ENCODE results near the gene PRKACG. TPM values are rescaled to one million over a fixed set of nuclear protein-coding genes. Genes with fewer than 3 reads are reported as not detected.
A peak's percentile ranks its signal among the peaks of the same experiment; 100 is the strongest.

The PRKACG gene
- total RNA-seq, 2 donors from 2014 or later: not detected

DNA sequence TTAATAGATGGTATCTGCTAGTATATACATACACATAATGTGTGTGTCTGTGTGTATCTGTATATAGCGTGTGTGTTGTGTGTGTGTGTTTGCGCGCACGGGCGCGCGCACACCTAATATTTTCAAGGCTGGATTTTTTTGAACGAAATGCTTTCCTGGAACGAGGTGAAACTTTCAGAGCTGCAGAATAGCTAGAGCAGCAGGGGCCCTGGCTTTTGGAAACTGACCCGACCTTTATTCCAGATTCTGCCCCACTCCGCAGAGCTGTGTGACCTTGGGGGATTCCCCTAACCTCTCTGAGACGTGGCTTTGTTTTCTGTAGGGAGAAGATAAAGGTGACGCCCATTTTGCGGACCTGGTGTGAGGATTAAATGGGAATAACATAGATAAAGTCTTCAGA lies 22.4 kb upstream of the PRKACG start:
- peak; percentile 43 to 46 for ATAC-seq
- no peaks in the 10 kb centered on the region for H3K36me3 Mint-ChIP-seq
- H3K27me3 Mint-ChIP-seq: no peaks in the 10 kb centered on the region
- no peaks in the 10 kb centered on the region for H3K9me3 Mint-ChIP-seq
- peak overlapping the region; percentile 73 to 95 for H3K27ac Mint-ChIP-seq
- peak overlapping the region; percentile 99 for H3K4me3 Mint-ChIP-seq
- H3K4me1 Mint-ChIP-seq (ENCODE audit: low read depth in 2 of 2): peaks cover 14 to 15% of the 10 kb centered on the region in 2 donors
- no peak for DNase-seq (ENCODE audit: low spot score)

DNA sequence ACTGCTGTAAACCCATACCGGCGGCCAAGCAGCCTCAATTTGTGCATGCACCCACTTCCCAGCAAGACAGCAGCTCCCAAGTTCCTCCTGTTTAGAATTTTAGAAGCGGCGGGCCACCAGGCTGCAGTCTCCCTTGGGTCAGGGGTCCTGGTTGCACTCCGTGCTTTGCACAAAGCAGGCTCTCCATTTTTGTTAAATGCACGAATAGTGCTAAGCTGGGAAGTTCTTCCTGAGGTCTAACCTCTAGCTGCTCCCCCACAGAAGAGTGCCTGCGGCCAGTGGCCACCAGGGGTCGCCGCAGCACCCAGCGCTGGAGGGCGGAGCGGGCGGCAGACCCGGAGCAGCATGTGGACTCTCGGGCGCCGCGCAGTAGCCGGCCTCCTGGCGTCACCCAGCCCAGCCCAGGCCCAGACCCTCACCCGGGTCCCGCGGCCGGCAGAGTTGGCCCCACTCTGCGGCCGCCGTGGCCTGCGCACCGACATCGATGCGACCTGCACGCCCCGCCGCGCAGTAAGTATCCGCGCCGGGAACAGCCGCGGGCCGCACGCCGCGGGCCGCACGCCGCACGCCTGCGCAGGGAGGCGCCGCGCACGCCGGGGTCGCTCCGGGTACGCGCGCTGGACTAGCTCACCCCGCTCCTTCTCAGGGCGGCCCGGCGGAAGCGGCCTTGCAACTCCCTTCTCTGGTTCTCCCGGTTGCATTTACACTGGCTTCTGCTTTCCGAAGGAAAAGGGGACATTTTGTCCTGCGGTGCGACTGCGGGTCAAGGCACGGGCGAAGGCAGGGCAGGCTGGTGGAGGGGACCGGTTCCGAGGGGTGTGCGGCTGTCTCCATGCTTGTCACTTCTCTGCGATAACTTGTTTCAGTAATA lies 21.8 kb upstream of the PRKACG start, which contains the start of gene FXN:
FXN (plus strand) TSS at position 315 of the 871 bp plus-strand sequence; CDS start at position 346, 31 bp downstream.
- no peaks in the 10 kb centered on the region for H3K36me3 Mint-ChIP-seq
- no peaks in the 10 kb centered on the region for H3K9me3 Mint-ChIP-seq
- peaks cover 11 to 14% of the 10 kb centered on the region in 2 donors for H3K4me1 Mint-ChIP-seq (ENCODE audit: low read depth in 2 of 2)
- ATAC-seq (peak; percentile 95 to 96), DNase-seq (ENCODE audit: low spot score) (peak; percentile 89)
- peak within 1 kb of the TSS; percentile 99 for H3K4me3 Mint-ChIP-seq
- H3K27ac Mint-ChIP-seq: peak within 1 kb of the TSS; percentile 73 to 95
- H3K27me3 Mint-ChIP-seq: no peaks in the 10 kb centered on the region

DNA sequence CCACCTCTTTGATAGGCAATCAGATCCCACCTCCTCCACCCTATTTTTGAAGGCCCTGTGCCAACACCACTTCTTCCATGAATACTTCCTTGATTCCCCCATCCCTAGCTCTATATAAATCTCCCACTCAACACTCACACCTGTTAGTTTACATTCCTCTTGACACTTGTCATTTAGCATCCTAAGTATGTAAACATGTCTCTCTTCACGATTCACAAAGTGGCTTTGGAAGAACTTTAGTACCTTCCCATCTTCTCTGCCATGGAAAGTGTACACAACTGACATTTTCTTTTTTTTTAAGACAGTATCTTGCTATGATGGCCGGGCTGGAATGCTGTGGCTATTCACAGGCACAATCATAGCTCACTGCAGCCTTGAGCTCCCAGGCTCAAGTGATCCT lies 20.2 kb upstream of the PRKACG start:
- Mint-ChIP-seq H3K4me1 (ENCODE audit: low read depth in 2 of 2) (peaks cover 22 to 24% of the 10 kb centered on the region in 2 donors), H3K27me3 (no peaks in the 10 kb centered on the region), H3K9me3 (no peaks in the 10 kb centered on the region), H3K4me3 (no peak overlapping the region), H3K36me3 (no peaks in the 10 kb centered on the region), H3K27ac (no peak overlapping the region)
- ATAC-seq (no peak), DNase-seq (ENCODE audit: low spot score) (no peak)

DNA sequence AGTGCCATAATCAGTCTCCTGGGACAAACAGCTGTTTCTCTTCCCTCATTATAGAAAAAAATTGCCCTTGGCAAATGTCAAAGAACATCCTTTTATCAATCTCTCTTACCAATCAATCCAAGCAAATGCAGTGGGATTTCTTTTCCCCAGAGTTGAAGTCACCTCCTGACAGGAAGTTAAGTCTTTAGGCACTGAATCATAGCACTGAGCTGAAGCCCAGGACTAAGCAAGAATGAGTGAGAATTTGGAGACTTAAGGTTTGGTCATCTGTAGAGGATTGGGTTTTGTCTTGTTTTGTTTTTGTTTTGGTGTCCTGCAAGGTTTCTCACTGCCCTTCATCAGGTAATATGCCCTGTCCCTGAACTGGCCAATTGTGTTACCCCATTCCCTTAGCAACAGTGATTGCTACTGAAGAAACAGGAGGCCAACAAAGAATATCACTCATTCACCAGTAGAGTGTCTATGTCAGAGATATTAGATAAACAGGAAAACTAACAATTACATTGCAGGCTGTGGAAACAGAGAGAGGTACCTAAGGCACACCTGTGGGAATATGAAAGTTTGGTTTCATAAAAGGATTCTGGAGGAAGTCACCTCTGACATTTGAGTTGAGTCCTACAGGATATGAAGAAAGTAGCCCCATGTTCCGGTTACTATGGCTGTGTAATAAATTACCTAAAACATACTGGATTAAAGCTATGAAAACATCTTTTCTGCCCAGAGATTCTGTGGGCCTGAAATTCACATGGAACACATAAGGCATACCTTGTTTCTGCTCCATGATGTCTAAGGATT lies 17.1 kb upstream of the PRKACG start:
- no peak for DNase-seq (ENCODE audit: low spot score)
- Mint-ChIP-seq H3K36me3 (no peaks in the 10 kb centered on the region), H3K9me3 (no peaks in the 10 kb centered on the region), H3K27me3 (no peaks in the 10 kb centered on the region), H3K4me3 (no peak overlapping the region), H3K27ac (no peak overlapping the region), H3K4me1 (ENCODE audit: low read depth in 2 of 2) (peaks cover 26 to 27% of the 10 kb centered on the region in 2 donors)
- no peak for ATAC-seq

DNA sequence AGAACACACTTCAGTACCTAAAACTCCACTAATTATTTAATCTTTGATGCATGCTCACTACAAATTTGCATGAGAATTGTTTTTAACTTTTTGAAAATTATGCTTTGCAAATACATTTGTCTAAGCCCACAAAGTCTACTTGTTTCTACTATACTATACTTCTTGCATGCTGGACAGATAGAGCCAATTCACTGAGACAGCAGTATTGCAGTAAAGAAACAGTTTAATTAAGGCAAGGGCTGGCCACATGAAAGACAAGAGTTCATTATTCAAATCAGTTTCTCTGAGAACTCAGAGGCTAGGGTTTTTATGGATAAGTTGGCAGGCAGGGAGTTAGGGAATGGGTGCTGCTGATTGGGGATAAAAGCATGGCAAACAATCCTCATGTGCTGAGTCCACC lies 15.6 kb upstream of the PRKACG start:
- Mint-ChIP-seq H3K4me3 (no peak overlapping the region), H3K9me3 (no peaks in the 10 kb centered on the region), H3K4me1 (ENCODE audit: low read depth in 2 of 2) (peaks cover 24 to 25% of the 10 kb centered on the region in 2 donors), H3K27me3 (no peaks in the 10 kb centered on the region), H3K27ac (peak overlapping the region; percentile 14 to 25), H3K36me3 (no peaks in the 10 kb centered on the region)
- ATAC-seq: no peak
- DNase-seq (ENCODE audit: low spot score): no peak

DNA sequence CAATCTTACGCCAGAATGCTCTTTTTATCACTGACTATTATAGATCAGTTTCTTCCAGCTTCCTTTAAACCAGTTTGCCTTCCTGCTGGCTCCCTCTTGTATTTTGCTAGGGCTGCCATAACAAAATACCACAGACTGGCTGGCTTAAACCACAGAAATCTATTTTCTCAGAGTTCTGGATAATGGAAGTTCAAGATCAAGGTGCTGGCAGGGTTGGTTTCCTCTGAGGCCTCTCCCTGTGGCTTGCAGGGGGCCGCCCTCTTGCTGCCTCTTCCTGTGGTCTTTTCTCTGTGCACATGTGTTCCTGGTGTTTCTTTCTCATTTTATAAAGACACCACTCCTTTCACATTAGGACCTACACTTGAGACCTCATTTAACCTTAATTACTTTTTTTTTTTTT lies 14.8 kb upstream of the PRKACG start:
- Mint-ChIP-seq H3K27me3 (no peaks in the 10 kb centered on the region), H3K4me3 (no peak overlapping the region), H3K4me1 (ENCODE audit: low read depth in 2 of 2) (peaks cover 25 to 29% of the 10 kb centered on the region in 2 donors), H3K27ac (peak overlapping the region; percentile 14 to 25), H3K9me3 (no peaks in the 10 kb centered on the region), H3K36me3 (no peaks in the 10 kb centered on the region)
- ATAC-seq (peak in 1 of 2 donors; percentile 45), DNase-seq (ENCODE audit: low spot score) (no peak)

DNA sequence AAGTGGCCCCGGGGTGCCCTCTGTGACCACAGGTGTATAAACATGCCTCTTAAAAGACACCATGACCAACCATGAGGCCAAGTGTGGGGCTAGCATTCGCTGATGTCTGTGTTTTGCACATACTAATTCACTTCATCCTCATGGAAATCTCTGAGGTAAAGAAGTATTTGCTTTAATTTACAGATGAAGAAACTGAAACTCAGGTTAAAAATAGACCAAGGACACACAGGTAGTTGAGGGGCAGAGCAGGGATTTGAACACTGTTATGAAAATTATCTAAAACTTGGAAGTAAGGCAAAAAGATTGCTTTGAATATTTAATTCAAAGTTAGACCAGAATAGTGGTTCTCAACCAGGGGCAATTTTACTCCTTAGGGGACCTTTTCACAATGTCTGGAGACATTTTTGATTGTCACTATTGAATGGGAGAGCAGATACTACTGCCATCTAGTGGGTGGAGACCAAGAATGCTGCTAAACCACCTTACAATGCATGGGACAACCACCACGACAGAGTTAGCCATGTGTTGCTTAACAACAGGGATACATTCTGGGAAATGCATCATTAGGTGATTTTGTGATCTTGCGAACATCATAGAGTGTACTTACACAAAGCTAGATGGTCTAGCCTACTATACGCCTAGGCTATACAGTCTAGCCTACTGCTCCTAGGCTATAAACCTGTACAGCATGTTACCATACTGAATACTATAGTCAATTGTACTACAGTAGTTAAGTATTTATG lies 13.6 kb upstream of the PRKACG start:
- H3K4me3 Mint-ChIP-seq: no peak overlapping the region
- H3K27ac Mint-ChIP-seq: peak overlapping the region; percentile 7 to 17
- no peaks in the 10 kb centered on the region for H3K36me3 Mint-ChIP-seq
- DNase-seq (ENCODE audit: low spot score): peak; percentile 67
- peaks cover 31 to 34% of the 10 kb centered on the region in 2 donors for H3K4me1 Mint-ChIP-seq (ENCODE audit: low read depth in 2 of 2)
- no peaks in the 10 kb centered on the region for H3K9me3 Mint-ChIP-seq
- H3K27me3 Mint-ChIP-seq: peaks cover 0 to 2% of the 10 kb centered on the region in 2 donors
- ATAC-seq: peak; percentile 79 to 81

DNA sequence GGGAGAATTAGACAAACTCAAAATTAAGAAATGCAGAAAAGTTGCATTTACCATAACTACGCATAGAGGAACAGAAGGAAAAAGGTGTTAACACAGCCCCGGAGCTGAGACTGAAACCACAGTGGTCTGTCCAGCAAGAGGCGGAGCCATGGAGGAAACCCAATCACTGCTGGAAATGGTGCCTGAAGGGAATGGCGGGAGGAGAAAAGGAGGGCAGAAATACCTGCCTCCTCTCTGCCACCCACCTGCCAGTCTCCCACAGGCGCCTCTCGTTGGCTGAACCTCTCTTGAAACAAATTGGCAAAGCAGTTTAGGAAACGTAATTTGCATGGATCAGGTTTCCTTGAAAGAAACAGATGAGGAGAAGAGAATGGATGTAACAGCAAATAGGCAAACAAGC lies 9.7 kb upstream of the PRKACG start:
- H3K36me3 Mint-ChIP-seq: no peaks in the 10 kb centered on the region
- ATAC-seq (no peak), DNase-seq (ENCODE audit: low spot score) (no peak)
- no peak overlapping the region for H3K4me3 Mint-ChIP-seq
- no peak overlapping the region for H3K27ac Mint-ChIP-seq
- H3K9me3 Mint-ChIP-seq: no peaks in the 10 kb centered on the region
- H3K27me3 Mint-ChIP-seq: peaks cover 0 to 2% of the 10 kb centered on the region in 2 donors
- H3K4me1 Mint-ChIP-seq (ENCODE audit: low read depth in 2 of 2): peaks cover 40 to 42% of the 10 kb centered on the region in 2 donors

DNA sequence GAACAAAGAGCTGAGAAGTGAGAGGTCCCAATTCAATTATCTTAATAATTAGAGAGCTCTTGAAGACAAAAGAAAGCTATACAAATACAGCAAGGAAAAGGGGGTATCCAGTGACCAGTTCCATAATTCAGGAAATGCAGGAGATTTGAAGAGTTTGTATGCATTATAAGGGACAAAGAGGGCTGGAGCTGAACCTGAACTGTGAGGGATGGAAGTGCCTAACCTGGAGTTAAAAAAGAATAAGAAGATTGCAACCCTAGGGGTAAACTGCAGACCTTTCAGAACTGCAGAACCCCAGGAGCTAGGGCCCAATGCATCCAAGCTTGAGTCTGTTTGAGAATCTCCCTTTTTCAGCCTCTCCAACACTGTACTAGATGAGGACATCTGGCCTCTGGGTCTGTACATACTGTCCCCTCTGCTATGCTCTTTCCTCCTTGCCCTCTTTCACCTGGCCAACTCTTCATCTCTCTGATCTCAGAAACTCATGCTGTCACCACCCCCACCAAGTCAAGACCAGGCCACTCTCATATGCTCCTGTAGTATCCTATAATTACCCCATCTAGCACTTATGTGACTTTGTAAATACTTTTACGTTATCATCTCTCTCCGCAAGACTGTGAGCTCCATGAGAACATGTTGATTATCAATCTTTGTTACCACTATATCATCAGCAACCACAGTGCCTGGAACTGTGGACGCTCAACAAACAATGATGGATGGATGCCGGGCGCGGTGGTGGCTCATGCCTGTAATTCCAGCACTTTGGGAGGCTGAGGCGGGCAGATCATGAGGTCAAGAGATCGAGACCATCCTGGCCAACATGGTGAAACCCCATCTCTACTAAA lies 6.6 kb upstream of the PRKACG start:
- H3K9me3 Mint-ChIP-seq: no peaks in the 10 kb centered on the region
- DNase-seq (ENCODE audit: low spot score): no peak
- peaks cover 0 to 2% of the 10 kb centered on the region in 2 donors for H3K27me3 Mint-ChIP-seq
- H3K4me1 Mint-ChIP-seq (ENCODE audit: low read depth in 2 of 2): peaks cover 31 to 38% of the 10 kb centered on the region in 2 donors
- no peak overlapping the region for H3K27ac Mint-ChIP-seq
- H3K36me3 Mint-ChIP-seq: no peaks in the 10 kb centered on the region
- H3K4me3 Mint-ChIP-seq: peak overlapping the region; percentile 13
- ATAC-seq: no peak

DNA sequence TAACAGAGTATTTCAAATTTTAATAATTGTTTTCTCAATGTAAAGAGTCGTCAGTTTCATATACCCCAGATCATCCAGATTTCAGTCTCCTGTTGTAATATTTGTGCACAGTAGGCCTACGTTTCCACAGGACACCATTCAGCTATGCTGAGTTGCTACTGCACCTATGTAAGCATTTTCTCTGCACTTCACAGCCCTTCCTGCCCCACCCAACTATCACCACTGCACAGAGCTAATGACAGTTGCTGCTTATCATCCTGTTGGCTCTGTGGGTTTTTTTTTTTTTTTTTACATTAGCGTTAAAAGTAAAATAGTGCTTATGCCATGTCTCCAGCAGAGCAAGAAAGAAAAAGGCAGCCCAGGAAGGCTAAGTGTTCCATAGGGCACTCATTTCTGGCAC lies 5.9 kb upstream of the PRKACG start:
- DNase-seq (ENCODE audit: low spot score): no peak
- H3K4me3 Mint-ChIP-seq: peak overlapping the region; percentile 13
- H3K36me3 Mint-ChIP-seq: no peaks in the 10 kb centered on the region
- peaks cover 31 to 38% of the 10 kb centered on the region in 2 donors for H3K4me1 Mint-ChIP-seq (ENCODE audit: low read depth in 2 of 2)
- ATAC-seq: no peak
- peaks cover 0 to 2% of the 10 kb centered on the region in 2 donors for H3K27me3 Mint-ChIP-seq
- H3K27ac Mint-ChIP-seq: peak overlapping the region in 1 of 2 donors; percentile 21
- H3K9me3 Mint-ChIP-seq: no peaks in the 10 kb centered on the region

DNA sequence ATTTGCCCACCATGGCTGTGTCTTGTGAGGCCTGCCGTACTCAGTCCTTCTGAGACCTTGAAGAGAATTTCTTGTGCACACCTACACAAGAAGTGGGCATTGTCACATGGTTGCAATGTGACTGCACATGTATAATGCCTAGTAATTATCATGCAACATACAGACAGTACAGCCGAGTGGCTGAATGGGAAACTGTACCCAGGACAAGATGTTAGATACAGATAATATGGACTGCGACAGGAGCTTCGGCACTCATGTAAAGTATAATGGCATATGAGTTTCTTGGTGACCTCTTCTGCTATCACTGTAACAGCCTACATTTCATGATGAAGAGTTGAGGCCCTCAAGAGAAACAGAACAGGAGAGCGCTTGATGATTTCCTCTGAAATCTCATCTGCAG lies 4.8 kb upstream of the PRKACG start:
- H3K27me3 Mint-ChIP-seq: peaks cover 0 to 2% of the 10 kb centered on the region in 2 donors
- H3K9me3 Mint-ChIP-seq: no peaks in the 10 kb centered on the region
- ATAC-seq (no peak), DNase-seq (ENCODE audit: low spot score) (no peak)
- H3K4me1 Mint-ChIP-seq (ENCODE audit: low read depth in 2 of 2): peaks cover 26 to 38% of the 10 kb centered on the region in 2 donors
- H3K27ac Mint-ChIP-seq: no peak overlapping the region
- no peak overlapping the region for H3K4me3 Mint-ChIP-seq
- H3K36me3 Mint-ChIP-seq: no peaks in the 10 kb centered on the region

DNA sequence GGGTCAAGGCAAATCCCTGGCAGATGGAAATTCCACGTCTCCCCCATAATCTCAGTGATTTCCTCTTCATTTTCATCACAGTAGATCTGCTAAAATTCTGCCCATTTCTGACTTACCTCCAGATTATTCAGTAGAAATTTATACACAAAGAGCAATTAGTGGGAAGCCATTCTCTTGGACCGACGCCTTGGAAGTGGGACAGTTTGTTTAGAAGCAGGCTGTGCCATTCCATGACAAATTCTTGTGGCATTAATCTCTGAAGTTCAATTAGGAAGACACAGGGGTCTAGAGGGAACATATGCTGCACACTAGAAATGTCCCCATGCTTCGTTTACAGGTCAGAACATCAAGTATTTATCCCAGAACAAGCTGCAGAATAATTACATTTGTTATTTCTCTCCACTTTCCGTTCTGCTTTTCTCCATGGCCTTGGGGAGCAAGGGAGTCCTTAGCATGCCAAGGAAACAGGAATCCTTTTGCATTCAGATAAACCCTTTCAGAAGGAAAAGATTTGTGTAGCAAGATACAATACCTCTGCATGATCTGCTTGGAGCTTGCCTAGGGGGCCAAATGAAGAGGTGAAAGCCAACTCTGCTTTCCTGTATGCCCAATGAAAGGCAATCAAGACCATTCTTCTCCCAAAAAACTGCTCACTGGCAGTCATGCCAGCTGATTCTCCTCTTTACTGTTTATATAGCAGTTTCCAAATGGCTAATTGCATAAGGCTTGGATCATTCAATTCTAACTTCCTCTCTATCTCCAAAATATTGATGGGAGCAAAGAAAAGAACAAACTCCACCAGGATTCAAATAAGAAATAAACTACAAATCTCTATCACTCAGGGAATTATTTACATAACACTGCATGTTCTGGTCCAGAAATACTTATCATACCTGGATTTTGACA lies 2.5 kb upstream of the PRKACG start:
- no peaks in the 10 kb centered on the region for H3K9me3 Mint-ChIP-seq
- H3K36me3 Mint-ChIP-seq: no peaks in the 10 kb centered on the region
- H3K4me1 Mint-ChIP-seq (ENCODE audit: low read depth in 2 of 2): peaks cover 28 to 35% of the 10 kb centered on the region in 2 donors
- ATAC-seq: no peak
- H3K4me3 Mint-ChIP-seq: no peak overlapping the region
- peaks cover 0 to 5% of the 10 kb centered on the region in 2 donors for H3K27me3 Mint-ChIP-seq
- no peak for DNase-seq (ENCODE audit: low spot score)
- no peak overlapping the region for H3K27ac Mint-ChIP-seq
